GM19372 (cell line): ENCODE data around the gene SLC4A1AP.

Experiments used
- ATAC-seq: cut with Tn5 transposase; IDR thresholded peaks from one replicate; pipeline ENCODE4 v1.9.1; 2021; ENCODE audit warnings: mild to moderate bottlenecking, low read depth, moderate library complexity; ENCODE audit not compliant: unreplicated experiment

Gene SLC4A1AP

DNA sequence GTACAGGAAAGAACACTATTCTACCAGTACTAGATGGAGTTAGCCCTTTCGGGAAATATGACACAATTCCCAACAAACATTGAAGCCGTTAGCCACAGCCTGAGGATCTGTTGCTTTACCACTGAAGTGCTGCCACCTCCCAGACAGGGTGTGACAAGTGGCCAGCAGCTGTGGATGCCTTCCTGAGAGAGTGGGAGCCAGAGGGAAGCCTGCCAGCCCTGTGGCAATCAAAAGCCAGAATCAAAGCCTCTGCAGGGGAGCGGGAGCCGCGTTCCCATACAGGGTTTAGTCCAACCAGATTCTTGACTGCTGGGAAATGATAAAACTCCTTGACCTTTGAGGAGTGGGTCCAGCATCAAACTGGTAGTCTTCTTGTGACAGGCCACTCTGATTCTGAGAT, 38.0 kb downstream of the SLC4A1AP start:
- ATAC-seq, result no peak

DNA sequence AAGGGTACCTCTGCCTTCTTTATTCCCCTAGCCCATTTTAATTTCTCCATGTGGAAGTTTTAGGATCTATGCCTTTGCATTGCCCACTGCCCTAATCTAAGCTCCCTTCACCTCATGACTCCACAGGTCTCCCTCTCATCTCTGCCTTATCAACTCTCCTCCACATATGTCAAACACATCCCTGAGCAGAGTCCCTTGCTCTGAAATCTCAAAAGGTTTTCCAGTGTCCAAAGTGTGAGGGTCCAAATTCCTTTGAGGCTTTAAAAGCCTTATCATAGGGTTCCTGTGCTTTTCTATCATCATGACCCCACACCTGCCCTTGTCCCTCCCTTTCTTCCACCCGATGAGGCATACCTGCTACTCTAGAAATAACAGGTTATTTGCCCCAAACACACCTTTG, 38.6 kb downstream of the SLC4A1AP start:
- ATAC-seq, result no peak

DNA sequence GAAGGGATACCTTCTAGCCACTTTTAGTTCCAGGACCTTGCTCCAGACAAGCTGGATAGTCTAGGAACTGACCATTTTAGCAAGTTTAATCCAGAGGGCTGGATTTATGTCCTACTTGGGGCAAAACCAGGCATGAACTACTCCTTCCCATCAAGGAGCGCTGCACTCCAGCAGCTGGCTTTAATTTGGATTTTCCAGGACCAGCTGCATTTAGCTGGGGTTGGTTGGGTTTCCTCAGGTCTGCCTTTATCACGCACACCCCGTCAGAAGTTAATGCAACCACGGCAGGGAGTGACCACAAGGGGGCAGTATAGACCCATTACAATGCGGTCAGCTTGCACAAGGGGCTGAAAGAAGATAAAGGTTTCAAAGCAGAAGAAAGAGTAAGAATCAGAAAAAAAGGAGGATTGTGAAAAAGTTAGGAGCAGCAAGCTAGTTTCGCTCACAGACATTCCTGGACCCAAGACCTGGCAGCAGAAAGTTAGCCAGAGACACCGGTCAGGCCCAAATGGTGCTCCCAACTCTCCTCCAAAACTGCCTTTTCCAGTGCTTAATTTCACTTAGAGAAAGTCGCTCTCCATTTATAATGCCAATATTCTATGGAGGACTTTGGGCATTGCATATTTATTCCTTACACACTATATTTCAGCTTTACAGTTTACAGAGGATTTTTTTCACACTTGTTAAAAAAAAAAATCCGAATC, 40.1 kb downstream of the SLC4A1AP start:
- ATAC-seq, result no peak

DNA sequence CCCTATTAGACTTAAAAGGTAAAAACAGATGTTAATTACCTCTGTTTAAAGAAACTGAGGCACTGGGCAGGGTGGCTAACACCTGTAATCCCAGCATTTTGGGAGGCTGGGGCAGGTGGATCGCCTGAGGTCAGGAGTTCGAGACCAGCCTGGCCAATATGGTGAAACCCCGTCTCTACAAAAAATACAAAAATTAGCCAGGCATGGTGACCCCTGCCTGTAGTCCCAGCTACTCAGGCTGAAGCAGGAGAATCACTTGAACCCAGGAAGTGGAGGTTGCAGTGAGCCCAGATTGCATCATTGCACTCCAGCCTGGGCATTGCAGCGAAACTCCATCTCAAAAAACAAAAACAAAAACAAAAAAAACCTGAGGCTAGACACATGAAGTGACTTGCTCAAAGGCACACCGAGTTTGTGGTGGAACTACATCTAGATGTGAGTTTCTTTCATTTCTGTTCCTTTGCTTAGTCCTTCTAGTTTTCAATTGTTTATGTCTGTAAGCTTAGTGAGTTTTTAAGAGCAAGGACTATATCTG, 40.7 kb downstream of the SLC4A1AP start:
- ATAC-seq, result no peak

DNA sequence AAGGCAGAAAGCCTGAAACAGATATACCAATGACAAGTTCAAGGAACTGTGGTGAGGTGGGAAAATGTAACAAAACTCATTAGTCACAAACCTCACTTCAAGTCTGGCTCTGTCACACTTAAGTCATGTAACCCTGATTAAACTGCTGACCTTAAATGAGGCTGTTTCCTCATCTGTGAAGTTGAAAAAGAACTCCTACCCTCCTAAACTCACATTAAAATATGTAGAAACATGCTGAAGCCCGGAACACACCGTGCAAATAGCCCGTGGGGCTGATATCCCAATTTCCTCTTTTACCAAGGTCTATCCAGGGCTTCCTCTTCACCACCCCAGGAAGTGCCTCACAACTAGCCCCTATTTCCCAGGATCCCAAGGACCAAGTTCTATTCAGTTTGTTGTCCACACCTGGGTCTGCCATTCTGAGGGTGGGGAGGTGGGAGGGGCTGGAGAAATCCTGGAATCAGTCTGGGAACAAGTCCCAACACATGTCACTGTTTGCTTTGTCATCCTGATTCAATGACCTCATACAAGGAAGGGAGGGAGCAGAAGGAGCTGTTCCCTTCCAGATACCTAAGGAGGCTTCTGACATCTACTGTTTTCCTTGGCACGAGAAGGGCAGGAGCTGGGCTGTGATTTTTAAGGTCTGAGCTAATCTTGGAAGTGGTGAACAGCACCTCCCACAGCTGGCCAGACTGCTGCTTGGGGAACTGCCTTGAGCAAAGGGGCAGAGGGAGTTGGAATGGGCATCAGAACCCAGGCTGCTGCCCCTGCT, 42.3 kb downstream of the SLC4A1AP start:
- no peak for ATAC-seq

DNA sequence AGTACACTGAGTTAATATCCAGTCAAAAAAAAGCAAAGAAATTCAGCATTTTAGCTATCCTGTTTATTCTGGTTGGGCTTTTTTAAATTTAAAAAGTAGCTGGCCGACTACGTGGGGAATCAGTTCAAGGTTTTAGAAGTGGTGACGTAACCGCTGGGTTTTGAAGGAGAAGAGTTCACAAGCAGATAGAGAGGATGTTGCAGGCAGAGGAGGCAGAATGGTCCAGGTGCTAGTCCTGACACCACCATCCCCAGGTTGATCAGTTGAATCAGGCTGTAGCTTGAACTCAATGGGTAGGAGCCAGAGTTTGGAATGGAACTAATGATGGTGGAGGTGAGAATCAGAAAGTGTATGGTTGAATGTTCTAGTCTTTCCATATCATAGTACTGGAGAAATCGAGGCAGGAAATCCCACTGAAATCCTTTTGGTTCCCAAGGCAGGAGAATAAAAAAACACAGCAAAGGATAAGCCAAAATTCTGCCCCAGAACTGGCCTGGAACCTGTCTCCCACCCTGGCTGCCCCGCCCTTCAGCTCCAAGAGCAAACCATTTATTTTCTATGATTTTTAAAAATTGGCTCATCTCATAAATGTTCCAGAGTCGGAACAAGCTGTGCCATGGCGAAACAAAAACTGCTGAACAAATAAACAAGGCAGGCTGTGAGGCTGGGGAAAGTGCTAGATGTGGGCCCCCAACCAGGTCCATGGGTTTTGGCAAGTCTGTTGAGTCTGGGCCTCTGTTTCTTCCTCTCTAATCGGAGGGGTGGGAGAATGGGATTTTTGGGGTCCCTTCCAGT, 44.0 kb downstream of the SLC4A1AP start:
- ATAC-seq, result no peak

DNA sequence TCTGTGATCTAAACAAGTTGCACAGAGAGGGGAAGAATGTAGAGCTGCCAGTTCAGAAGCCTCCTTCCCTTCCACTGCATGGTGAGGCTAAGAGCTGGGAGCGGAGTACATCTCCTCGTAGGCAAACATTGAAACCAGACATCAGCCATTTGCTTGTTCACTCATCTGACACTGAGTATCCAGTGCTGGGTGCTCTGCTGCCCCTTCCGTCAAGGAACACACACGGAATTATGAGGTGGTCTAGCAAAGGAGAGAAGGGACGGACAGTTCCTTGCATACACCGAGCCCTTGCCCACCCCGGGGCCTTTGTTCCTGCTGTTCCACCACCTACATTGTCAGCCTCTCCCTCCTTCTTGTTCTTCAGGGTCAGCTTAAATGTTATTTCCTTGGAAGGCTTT, 44.6 kb downstream of the SLC4A1AP start:
- no peak for ATAC-seq

DNA sequence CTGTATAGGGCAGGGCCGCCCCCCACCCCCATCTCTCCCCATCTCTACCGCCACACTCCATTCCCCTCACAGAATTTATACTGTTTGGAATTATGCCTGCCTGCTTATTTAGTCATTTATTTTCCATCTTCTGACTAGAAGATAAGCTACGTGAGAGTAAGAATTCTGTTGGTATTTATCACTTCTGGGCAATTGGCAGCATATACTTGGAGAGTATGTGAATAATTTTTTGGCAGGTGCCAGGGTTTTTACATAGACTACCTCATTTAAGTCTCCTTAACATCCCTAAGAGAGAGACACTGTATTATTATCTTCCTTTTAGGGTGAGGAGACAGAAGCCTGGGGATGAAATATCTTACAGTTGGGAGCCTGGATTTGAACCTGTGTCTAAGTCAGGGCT, 45.0 kb downstream of the SLC4A1AP start:
- no peak for ATAC-seq

DNA sequence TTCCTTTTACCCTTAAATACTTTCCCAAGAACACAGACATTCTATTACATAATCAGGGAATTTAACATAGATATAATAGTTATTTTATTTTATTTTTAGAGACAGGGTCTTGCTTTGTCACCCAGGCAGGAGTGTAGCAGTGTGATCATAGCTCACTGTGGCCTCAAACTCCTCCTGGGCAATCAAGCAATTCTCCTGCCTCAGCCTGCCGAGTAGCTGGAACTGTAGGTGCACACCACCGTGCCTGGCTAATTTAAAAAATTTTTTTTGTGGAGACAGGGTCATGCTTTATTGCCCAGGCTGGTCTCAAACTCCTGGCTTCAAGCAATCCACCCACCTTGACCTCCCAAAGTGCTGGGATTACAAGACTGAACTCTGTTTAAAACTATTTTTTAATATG, 45.6 kb downstream of the SLC4A1AP start:
- no peak for ATAC-seq

DNA sequence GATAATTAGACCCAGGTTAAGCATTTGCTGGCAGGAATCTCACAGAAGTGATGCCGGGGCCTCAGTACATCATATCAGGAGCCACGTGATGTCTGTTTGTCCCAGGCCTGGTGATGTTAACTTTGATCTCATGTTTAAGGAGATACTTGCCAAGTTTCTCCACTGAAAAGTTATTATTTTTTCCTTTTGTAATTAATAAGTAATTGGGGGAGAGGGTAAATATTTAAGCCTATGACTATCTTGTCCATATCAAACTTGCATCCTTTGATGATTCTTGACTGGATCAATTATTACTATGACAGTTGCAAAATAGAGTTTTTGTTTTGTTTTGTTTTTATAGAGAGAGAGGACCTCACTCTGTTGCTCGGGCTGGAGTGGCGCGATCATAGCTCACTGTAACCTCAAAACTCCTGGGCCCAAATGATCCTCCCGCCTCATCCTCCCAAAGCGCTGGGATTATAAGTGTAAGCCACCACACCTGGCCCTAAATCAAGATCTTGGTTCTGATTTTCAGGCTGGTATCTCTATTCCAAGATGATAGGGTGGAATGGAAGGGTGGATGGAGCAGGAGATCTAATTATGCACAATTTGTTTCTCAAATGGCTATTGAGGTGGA, 46.4 kb downstream of the SLC4A1AP start:
- ATAC-seq, result no peak

DNA sequence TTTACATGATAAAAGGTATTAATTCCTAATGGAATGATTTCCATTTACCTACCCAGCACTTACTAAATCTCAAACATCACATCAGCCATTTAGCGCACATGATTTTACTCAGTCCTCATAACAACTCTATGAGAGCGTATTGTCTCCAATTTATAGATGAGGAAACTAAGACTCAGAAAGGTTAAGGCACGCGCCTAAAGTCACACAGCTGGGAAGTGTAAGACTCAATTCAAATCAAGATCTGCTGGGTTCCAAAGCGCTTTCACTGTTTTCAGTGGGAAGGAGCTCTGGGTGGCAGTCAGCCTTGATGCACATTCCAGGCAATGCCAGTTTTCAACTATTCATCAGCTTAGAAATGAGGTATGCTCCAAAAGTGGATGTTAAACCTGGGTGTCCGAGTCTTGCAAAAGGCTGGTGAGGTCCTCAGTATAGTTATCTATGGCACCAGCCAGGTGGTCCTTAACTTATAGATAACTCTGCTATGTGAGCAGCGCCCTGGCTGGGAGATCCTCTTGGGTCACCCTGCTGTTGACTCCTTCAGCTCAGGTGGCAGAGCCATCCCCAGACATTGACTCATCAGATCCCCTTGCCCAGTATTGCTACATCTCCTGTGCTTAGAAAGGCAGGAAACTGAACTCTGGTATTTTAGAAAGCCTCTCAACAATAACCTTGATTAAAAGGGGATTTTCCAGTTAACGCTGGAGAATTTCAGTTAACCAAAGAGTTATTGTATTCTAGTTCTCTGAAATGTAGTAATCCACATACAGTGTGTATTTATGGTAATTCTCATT, 47.1 kb downstream of the SLC4A1AP start:
- no peak for ATAC-seq

DNA sequence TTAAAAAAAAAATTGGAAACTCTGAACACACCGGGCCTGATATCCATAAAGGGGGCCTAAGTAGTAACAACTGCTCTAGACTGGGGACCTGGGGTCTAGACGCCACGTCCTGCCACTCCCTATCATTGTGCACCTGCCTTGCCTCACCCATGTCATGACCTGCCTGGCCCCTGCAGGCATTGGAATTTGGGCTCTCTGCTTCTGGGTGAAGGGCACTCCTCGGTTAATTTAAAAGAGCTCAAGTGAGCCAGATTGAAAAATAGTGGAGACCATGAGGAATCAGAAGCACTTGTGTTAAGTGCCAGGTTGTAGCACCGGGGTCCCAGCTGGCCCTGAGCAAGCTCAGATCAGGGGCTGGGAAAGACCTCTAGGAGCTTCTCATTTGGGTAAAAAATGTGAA, 48.1 kb downstream of the SLC4A1AP start:
- no peak for ATAC-seq

DNA sequence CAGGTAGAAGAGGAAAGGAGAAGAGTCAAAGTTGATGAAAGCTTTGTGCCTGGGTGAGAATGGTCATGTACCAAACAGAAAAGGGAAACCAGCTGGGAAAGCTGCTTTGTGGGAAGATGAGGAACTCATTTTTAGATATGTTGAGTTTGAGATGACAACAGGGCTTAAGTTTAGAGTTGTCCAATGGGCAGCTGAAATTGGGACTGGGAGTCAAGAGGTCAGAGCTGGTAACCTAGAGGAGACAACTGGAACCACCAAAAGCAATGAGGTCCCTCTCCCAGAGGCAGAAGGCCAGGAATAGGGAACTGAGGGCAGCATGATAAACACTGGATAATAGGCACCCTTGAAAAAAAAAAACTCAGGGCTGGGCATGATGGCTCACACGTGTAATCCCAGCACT, 48.8 kb downstream of the SLC4A1AP start:
- ATAC-seq, result no peak

DNA sequence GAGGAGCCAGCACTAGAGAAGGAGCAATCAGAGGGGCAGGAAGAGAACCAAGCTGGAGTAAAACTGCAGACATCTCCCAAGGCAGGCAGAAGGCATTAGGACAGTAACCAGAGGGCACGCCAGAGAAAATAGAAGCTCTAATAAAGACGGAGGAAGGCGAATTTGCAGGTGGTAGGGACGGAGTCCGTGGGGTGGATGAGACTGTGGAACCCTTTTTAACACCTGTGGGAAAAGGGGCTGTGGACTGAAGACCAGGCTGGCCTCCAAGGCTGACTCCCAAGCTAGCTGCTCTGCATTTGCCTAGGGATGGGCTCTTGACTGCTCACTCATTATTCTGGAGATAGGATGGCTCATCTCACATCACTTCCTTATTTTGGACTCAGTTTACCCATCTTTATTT, 49.5 kb downstream of the SLC4A1AP start:
- ATAC-seq, result no peak

DNA sequence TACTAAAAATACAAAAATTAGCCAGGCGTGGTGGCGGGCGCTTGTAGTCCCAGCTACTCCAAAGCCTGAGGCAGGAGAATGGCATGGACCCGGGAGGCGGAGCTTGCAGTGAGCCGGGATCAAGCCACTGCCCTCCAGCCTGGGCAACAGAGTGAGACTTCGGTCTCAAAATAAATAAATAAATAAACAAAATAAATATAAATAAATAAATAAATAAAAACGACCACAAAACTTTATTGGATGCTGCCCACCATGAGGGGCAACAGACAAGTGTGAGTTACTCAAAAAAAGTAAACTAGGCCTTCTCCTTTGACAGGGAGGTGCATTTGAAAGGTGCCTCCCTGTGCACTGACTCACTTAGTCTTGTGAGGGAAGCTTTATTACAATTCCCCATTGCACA, 50.4 kb downstream of the SLC4A1AP start:
- no peak for ATAC-seq

DNA sequence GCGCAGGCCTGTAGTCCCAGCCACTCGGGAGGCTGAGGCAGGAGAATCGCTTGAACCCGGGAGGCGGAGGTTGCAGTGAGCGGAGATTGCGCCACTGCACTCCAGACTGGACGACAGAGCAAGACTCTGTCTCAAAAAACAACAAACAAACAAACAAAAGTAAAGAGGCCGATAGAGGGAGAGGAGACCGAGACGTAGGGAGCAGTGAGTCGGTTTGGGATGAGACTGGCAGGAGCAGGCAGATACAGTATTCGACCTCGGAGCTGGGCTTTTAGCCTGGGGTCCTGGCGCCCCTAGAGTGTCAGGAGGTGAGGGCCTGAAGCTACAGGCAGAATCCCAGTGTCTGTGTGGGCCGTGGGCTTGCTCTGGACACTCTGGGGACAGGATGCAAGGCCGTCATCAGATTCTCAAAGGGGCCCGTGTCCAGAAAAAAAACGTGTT, 51.2 kb downstream of the SLC4A1AP start:
- no peak for ATAC-seq

DNA sequence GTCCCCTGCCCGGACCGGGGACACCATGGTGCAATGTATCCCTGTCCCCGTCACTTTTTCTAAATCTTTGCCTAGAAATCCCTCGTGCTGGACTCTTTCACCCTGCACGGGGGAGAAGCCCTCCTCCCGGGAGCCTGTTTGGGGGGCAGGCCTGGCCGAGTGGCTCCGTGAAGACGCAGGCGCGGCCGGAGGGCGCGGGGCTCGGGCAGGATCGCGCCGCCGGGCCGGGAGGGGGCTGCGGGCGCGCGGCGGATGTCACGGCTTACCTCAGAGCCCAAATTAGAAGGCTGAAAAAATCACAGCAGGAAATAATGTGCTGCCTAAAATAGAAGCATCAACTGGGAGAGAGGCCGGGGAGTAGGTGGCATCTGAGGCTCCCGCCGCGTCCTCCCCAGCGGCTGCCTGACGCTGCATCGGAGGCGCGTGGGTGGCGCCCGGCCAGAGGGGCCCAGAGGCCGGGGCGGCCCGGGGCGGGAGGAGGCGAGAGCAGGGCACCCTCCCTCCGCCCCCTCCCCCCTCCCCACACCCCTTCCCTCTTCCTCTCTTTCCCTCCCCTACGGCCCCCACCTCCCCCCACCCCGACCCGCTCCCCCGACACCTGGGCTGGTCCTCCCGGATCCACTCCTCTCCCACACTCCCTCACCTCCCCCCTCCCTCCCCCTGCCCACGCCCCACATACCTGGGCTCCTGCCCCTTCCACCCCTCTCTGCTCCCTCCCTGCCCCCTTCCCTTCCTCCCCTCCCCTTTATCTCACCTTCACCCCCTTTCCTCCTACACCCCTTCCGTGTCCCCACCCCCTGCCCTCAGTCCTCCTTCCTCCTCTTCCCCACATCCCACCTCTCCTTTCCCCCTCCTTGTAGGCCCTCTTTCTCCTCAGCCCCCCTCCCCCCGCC, 51.9 kb downstream of the SLC4A1AP start:
- ATAC-seq, result no peak

DNA sequence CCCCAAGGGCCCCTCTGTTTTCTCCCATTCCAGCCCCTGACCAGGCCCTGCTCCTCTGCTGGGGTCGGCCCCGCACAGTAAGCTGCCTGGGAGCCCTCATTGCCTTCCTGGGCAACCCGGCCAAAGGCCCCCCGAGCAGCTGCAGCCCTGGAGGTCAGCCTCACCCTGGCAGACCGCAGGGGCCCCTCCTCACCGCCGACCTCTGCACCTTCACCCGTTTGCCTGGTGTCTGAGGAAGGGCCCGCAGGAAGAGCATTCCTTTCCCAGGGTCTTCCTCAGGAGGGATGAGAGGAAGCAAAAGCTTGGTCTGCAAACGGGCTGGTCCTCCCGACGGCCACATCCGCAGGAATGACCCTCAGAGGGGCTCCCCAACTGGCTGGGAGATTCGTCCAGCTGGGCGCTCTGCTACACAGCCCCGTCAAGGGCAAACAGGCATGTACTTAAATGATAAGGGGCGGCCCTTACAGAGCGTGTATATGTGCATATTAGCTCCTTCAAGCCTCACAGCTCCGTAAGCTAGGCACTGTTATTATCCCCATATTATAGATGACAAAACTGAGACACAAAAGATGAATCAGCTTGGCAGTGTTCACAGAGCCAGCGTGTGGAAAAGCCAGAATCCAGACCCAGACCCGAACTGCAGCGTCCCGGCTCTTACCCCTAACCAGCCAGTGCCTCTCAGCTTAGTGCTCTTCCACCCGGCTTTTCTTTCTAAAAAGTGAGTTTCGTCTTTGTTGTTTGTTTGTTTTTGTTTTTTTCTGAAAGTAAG, 52.8 kb downstream of the SLC4A1AP start:
- ATAC-seq, result no peak
